K562 (cell line): ENCODE data around the gene ENTPD6. TPM values are rescaled to one million over a fixed set of nuclear protein-coding genes. Genes with fewer than 3 reads are reported as not detected.

Experiments used
- ARID2 ChIP-seq: fragments of 450-650 bp; IDR thresholded peaks from 2 replicates; pipeline ENCODE4 v1.6.1; 2017; ENCODE audit warnings: antibody characterized with exemption, mild to moderate bottlenecking
- DDX20 ChIP-seq: fragments of 450-650 bp; IDR thresholded peaks from 2 replicates; pipeline ENCODE4 v1.6.1; 2016; ENCODE audit warnings: missing genetic modification characterization, low read depth, mild to moderate bottlenecking, missing compliant biosample characterization, moderate library complexity
- DIDO1 ChIP-seq: fragments of 450-650 bp; IDR thresholded peaks from 2 replicates; pipeline ENCODE4 v1.6.1; 2016; ENCODE audit warnings: low read depth, missing biosample characterization, missing genetic modification characterization
- FIP1L1 ChIP-seq: fragments of 200-400 bp; formaldehyde crosslinking; IDR thresholded peaks from 2 replicates; pipeline ENCODE4 v1.6.1; 2018; ENCODE audit warnings: mild to moderate bottlenecking, low read depth, low read length; ENCODE audit not compliant: poor library complexity, severe bottlenecking
- MEIS2 ChIP-seq: fragments of 450-650 bp; IDR thresholded peaks from 2 replicates; pipeline ENCODE4 v1.6.1; 2014; ENCODE audit warnings: mild to moderate bottlenecking; ENCODE audit not compliant: partially characterized antibody
- NRF1 ChIP-seq, 2 experiments: fragments of 450-650 bp; IDR thresholded peaks in 1 of 2; conservative IDR thresholded peaks in 1 of 2; 2 replicates each; pipeline ENCODE4 v1.6.1; 2014; ENCODE audit warnings: mild to moderate bottlenecking in 2 of 2
- POLR2AphosphoS2 ChIP-seq: IDR thresholded peaks from 2 replicates; pipeline ENCODE4 v1.6.1; 2012; ENCODE audit warnings: low read length, improper control_type of control experiment
- POU5F1 ChIP-seq: fragments of 150-350 bp; IDR thresholded peaks from 2 replicates; pipeline ENCODE4 v1.6.1; 2014; ENCODE audit warnings: borderline replicate concordance, low read length, low read depth, mild to moderate bottlenecking; ENCODE audit not compliant: partially characterized antibody
- RFX7 ChIP-seq: fragments of 250-450 bp; sonication (Bioruptor Pico); IDR thresholded peaks from 2 replicates; pipeline ENCODE4 v1.5.1; 2021; ENCODE audit warnings: mild to moderate bottlenecking
- SIX5 ChIP-seq, 2 experiments: IDR thresholded peaks; 2 replicates each; pipeline ENCODE4 v1.6.1; 2011; ENCODE audit warnings: low read length in 2 of 2, borderline replicate concordance in 1 of 2, low read depth in 1 of 2, mild to moderate bottlenecking in 1 of 2, moderate library complexity in 1 of 2; ENCODE audit not compliant: insufficient read depth in 1 of 2
- ZC3H11A ChIP-seq: IDR thresholded peaks from 2 replicates; pipeline ENCODE4 v1.6.1; 2012; ENCODE audit warnings: low read depth, low read length, improper control_type of control experiment
- ZNF445 ChIP-seq: fragments of 250-450 bp; sonication (Bioruptor Pico); IDR thresholded peaks from 2 replicates; pipeline ENCODE4 v1.4.0; 2020; ENCODE audit warnings: low read depth, mild to moderate bottlenecking, moderate library complexity
- ZNF695 ChIP-seq: fragments of 450-650 bp; formaldehyde crosslinking; IDR thresholded peaks from 2 replicates; pipeline ENCODE4 v1.4.0; 2020; ENCODE audit warnings: mild to moderate bottlenecking, moderate library complexity
- polyA plus RNA-seq, 8 experiments: library from polyadenylated mRNA; depleted of rRNA in 4 of 8; stranded (reverse) in 5 of 8; unstranded in 3 of 8; fragments of >200 nt; fragmentation: Nextera tagmentation in 2 of 8; fragmentation: Illumina TruSeq in 1 of 8; extraction: Ambion mirVana in 2 of 8; extraction: Trizol in 1 of 8; gene quantifications; 2 replicates each; pipeline versions ENCODE4 v1.2.1 to v1.2.3, GENCODE V29; 2011 to 2014; ENCODE audit warnings: inconsistent platforms in 1 of 8, missing spikeins in 1 of 8
- total RNA-seq, 7 experiments: library from RNA; depleted of rRNA in 6 of 7; stranded (reverse); fragments of >200 nt in 6 of 7; fragmentation: Illumina TruSeq in 2 of 7; extraction: Trizol in 2 of 7; gene quantifications; 2 replicates each; pipeline versions ENCODE4 v1.2.1 to v1.2.3, GENCODE V29; 2011 to 2021; ENCODE audit warnings: low replicate concordance in 1 of 7
- TF ChIP-seq, protein P1 (sequence below): fragments of 250-450 bp; sonication (Bioruptor Pico); IDR thresholded peaks from 2 replicates; pipeline ENCODE4 v1.8.0; 2022; ENCODE audit warnings: moderate library complexity, mild to moderate bottlenecking, inconsistent platforms
- TF ChIP-seq, protein P2 (sequence below): sonication (generic); formaldehyde crosslinking; IDR thresholded peaks from 2 replicates; pipeline ENCODE4 v1.8.0; 2022; ENCODE audit warnings: mild to moderate bottlenecking, low read depth, missing genetic modification reagents
- TF ChIP-seq, protein P3 (sequence below): fragments of 450-650 bp; formaldehyde crosslinking; conservative IDR thresholded peaks from 2 replicates; pipeline ENCODE4 v1.4.0; 2022; ENCODE audit warnings: mild to moderate bottlenecking, missing genetic modification characterization
- TF ChIP-seq, protein P4 (sequence below): IDR thresholded peaks from 2 replicates; pipeline ENCODE4 v1.6.1; 2012; ENCODE audit warnings: low read depth, low read length, improper control_type of control experiment, borderline replicate concordance

Gene ENTPD6
- total and polyA plus RNA-seq, 9 of the 15 experiments (the other 6 are each of a cell fraction or from before 2014, with no cell fraction given): 0.82 to 36.8 (median 22.4) TPM

GRCh38 chr20:25195014-25195961, at the start of gene ENTPD6 (continued):
- no peak for TF ChIP-seq ARID2
- TF ChIP-seq ZNF445 (CRISPR knock-in tag): no peak
- no peak for TF ChIP-seq RFX7 (CRISPR knock-in tag)
- no peak for TF ChIP-seq ZNF695 (CRISPR knock-in tag)
- peak; percentile 31 for TF ChIP-seq POU5F1
- no peak for TF ChIP-seq DIDO1 (tag)
- TF ChIP-seq FIP1L1: no peak
- peak; percentile 98 for TF ChIP-seq NRF1 (conservative IDR thresholded peaks at IDR 0.05 in 1 of 2, IDR thresholded peaks at IDR 0.05 in 1 of 2)
- TF ChIP-seq MEIS2: peak; percentile 94
- no peak for TF ChIP-seq DDX20 (tag)
- TF ChIP-seq, protein P1, sequence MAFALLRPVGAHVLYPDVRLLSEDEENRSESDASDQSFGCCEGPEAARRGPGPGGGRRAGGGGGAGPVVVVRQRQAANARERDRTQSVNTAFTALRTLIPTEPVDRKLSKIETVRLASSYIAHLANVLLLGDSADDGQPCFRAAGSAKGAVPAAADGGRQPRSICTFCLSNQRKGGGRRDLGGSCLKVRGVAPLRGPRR (CRISPR knock-in tag): no peak
- no peak for TF ChIP-seq ZC3H11A
- TF ChIP-seq, protein P2, sequence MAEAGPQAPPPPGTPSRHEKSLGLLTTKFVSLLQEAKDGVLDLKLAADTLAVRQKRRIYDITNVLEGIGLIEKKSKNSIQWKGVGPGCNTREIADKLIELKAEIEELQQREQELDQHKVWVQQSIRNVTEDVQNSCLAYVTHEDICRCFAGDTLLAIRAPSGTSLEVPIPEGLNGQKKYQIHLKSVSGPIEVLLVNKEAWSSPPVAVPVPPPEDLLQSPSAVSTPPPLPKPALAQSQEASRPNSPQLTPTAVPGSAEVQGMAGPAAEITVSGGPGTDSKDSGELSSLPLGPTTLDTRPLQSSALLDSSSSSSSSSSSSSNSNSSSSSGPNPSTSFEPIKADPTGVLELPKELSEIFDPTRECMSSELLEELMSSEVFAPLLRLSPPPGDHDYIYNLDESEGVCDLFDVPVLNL: no peak
- TF ChIP-seq, protein P3, sequence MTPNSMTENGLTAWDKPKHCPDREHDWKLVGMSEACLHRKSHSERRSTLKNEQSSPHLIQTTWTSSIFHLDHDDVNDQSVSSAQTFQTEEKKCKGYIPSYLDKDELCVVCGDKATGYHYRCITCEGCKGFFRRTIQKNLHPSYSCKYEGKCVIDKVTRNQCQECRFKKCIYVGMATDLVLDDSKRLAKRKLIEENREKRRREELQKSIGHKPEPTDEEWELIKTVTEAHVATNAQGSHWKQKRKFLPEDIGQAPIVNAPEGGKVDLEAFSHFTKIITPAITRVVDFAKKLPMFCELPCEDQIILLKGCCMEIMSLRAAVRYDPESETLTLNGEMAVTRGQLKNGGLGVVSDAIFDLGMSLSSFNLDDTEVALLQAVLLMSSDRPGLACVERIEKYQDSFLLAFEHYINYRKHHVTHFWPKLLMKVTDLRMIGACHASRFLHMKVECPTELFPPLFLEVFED (CRISPR knock-in tag): no peak
- no peak for TF ChIP-seq SIX5 (IDR thresholded peaks at IDR 0.05; ENCODE audit: borderline replicate concordance in 1 of 2, insufficient read depth in 1 of 2, low read depth in 1 of 2, low read length in 2 of 2)
- no peak for TF ChIP-seq POLR2AphosphoS2
- TF ChIP-seq, protein P4, sequence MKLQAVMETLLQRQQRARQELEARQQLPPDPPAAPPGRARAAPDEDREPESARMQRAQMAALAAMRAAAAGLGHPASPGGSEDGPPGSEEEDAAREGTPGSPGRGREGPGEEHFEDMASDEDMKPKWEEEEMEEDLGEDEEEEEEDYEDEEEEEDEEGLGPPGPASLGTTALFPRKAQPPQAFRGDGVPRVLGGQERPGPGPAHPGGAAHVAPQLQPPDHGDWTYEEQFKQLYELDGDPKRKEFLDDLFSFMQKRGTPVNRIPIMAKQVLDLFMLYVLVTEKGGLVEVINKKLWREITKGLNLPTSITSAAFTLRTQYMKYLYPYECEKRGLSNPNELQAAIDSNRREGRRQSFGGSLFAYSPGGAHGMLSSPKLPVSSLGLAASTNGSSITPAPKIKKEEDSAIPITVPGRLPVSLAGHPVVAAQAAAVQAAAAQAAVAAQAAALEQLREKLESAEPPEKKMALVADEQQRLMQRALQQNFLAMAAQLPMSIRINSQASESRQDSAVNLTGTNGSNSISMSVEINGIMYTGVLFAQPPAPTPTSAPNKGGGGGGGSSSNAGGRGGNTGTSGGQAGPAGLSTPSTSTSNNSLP: no peak
- TF ChIP-seq, all 486 proteins: peak for 52
